IMR-90 (cell line): ENCODE results near the gene CAPN9. TPM values are rescaled to one million over a fixed set of nuclear protein-coding genes. Genes with fewer than 3 reads are reported as not detected.
A peak's percentile ranks its signal among the peaks of the same experiment; 100 is the strongest.

Experiments used
- ATAC-seq: fragments of 200-7000 bp; cut with Tn5 transposase; 2 replicates; pipeline ENCODE4 v1.9.1; 2020; ENCODE audit warnings: low read depth, mild to moderate bottlenecking, moderate library complexity
- BruUV-seq: library from RNA; stranded (reverse); fragments of 400-500 nt; replicated peaks from 2 replicates; lab custom pipeline; 2021; lab: Mats Ljungman, UMichigan
- CTCF ChIA-PET: fragments of 300-600 bp; formaldehyde crosslinking; extraction: SDS; loops from one replicate; lab custom pipeline; 2021; ENCODE audit warnings: antibody characterized with exemption; lab: Yijun Ruan, JAX
- POLR2A ChIA-PET: fragments of 300-600 bp; sonication (Branson Sonifier 250); formaldehyde crosslinking; loops from one replicate; lab custom pipeline; 2022; ENCODE audit warnings: antibody characterized with exemption; ENCODE audit not compliant: unreplicated experiment; lab: Charles Lee
- DNase-seq: peaks from one replicate; pipeline ENCODE4 v3.0.0; 2013
- H2AFZ ChIP-seq: replicated peaks from 2 replicates; pipeline ENCODE3; 2013; ENCODE audit warnings: low read length, mild to moderate bottlenecking; ENCODE audit not compliant: poor library complexity
- H2AK5ac ChIP-seq: 2 replicates; pipeline ENCODE4 v1.6.1; 2013; ENCODE audit warnings: low read depth, low read length, inconsistent platforms
- H2AK9ac ChIP-seq: replicated peaks from 2 replicates; pipeline ENCODE3; 2013; ENCODE audit warnings: mild to moderate bottlenecking, low read depth, low read length, moderate library complexity; ENCODE audit not compliant: poor library complexity
- H2BK120ac ChIP-seq: 2 replicates; pipeline ENCODE4 v1.6.1; 2013; ENCODE audit warnings: low read depth, low read length, inconsistent platforms
- H2BK15ac ChIP-seq: 3 replicates; pipeline ENCODE4 v1.6.1; 2013; ENCODE audit warnings: low read depth, low read length, inconsistent platforms
- H2BK20ac ChIP-seq: 2 replicates; pipeline ENCODE4 v1.6.1; 2013; ENCODE audit warnings: low read depth, mild to moderate bottlenecking, inconsistent platforms, low read length, moderate library complexity
- H2BK5ac ChIP-seq: 2 replicates; pipeline ENCODE4 v1.6.1; 2013; ENCODE audit warnings: mild to moderate bottlenecking, low read depth, low read length, inconsistent platforms; ENCODE audit not compliant: poor library complexity, severe bottlenecking
- H3K14ac ChIP-seq: replicated peaks from 2 replicates; pipeline ENCODE4 v1.6.1; 2013; ENCODE audit warnings: low read depth, low read length, inconsistent platforms
- H3K18ac ChIP-seq: 2 replicates; pipeline ENCODE4 v1.6.1; 2013; ENCODE audit warnings: low read depth, low read length, control low read depth
- H3K23ac ChIP-seq: 2 replicates; pipeline ENCODE4 v1.6.1; 2013; ENCODE audit warnings: low read depth, low read length, inconsistent platforms
- H3K27ac ChIP-seq: 2 replicates; pipeline ENCODE4 v1.5.1; 2013; ENCODE audit warnings: mild to moderate bottlenecking, control low read depth, low read length; ENCODE audit not compliant: insufficient read depth
- H3K27me3 ChIP-seq: 2 replicates; pipeline ENCODE4 v1.6.1; 2013; ENCODE audit warnings: low read length; ENCODE audit not compliant: control insufficient read depth, insufficient read depth
- H3K36me3 ChIP-seq: 2 replicates; pipeline ENCODE4 v1.6.1; 2013; ENCODE audit warnings: low read length, mixed read lengths; ENCODE audit not compliant: control insufficient read depth, insufficient read depth
- H3K4ac ChIP-seq: 2 replicates; pipeline ENCODE4 v1.6.1; 2013; ENCODE audit warnings: low read depth, low read length, inconsistent platforms
- H3K4me1 ChIP-seq: 2 replicates; pipeline ENCODE4 v1.6.1; 2013; ENCODE audit warnings: low read length, mixed read lengths; ENCODE audit not compliant: control insufficient read depth, insufficient read depth
- H3K4me2 ChIP-seq: 2 replicates; pipeline ENCODE4 v1.6.1; 2013; ENCODE audit warnings: low read depth, mild to moderate bottlenecking, control low read depth, low read length, moderate library complexity
- H3K4me3 ChIP-seq: 2 replicates; pipeline ENCODE4 v1.5.1; 2013; ENCODE audit warnings: low read depth, mild to moderate bottlenecking, control low read depth, low read length, moderate library complexity; ENCODE audit not compliant: insufficient read depth
- H3K56ac ChIP-seq: 2 replicates; pipeline ENCODE4 v1.6.1; 2013; ENCODE audit warnings: low read length, inconsistent platforms; ENCODE audit not compliant: insufficient read depth; ENCODE audit errors: extremely low read depth
- H3K79me1 ChIP-seq, 2 experiments: 2 replicates each; pipeline ENCODE4 v1.6.1; 2013; ENCODE audit warnings: low read length in 2 of 2, inconsistent platforms in 1 of 2, low read depth in 1 of 2
- H3K9ac ChIP-seq: 2 replicates; pipeline ENCODE4 v1.6.1; 2013; ENCODE audit warnings: low read depth, low read length, control low read depth
- H3K9me1 ChIP-seq: 2 replicates; pipeline ENCODE4 v1.6.1; 2013; ENCODE audit warnings: low read length, inconsistent platforms; ENCODE audit not compliant: insufficient read depth
- H3K9me3 ChIP-seq: 2 replicates; pipeline ENCODE4 v1.6.1; 2013; ENCODE audit warnings: low read length; ENCODE audit not compliant: control insufficient read depth, insufficient read depth
- H4K20me1 ChIP-seq: 2 replicates; pipeline ENCODE4 v1.6.1; 2013; ENCODE audit warnings: low read length, inconsistent platforms; ENCODE audit not compliant: insufficient read depth
- H4K5ac ChIP-seq: 2 replicates; pipeline ENCODE4 v1.6.1; 2013; ENCODE audit warnings: mild to moderate bottlenecking, low read depth, low read length, control low read depth
- H4K8ac ChIP-seq, 2 experiments: 2 replicates each; pipeline ENCODE4 v1.6.1; 2013; ENCODE audit warnings: low read depth in 2 of 2, low read length in 2 of 2, control low read depth in 1 of 2, inconsistent platforms in 1 of 2
- H4K91ac ChIP-seq: 2 replicates; pipeline ENCODE4 v1.6.1; 2013; ENCODE audit warnings: low read depth, low read length, inconsistent platforms; ENCODE audit not compliant: insufficient read depth
- BHLHE40 ChIP-seq: fragments of 150-350 bp; IDR thresholded peaks from 2 replicates; pipeline ENCODE4 v1.6.1; 2016; ENCODE audit warnings: mild to moderate bottlenecking, low read depth, low read length
- CEBPB ChIP-seq: IDR thresholded peaks from 2 replicates; pipeline ENCODE4 v1.6.1; 2012; ENCODE audit warnings: low read depth, low read length, improper control_type of control experiment
- CHD1 ChIP-seq: IDR thresholded peaks from 2 replicates; pipeline ENCODE4 v1.6.1; 2012; ENCODE audit warnings: low read depth, low read length, improper control_type of control experiment
- FOS ChIP-seq: fragments of 150-350 bp; IDR thresholded peaks from 2 replicates; pipeline ENCODE4 v1.6.1; 2016; ENCODE audit warnings: low read depth, low read length
- MAFK ChIP-seq: IDR thresholded peaks from 2 replicates; pipeline ENCODE4 v1.6.1; 2012; ENCODE audit warnings: low read depth, low read length, improper control_type of control experiment
- MAZ ChIP-seq: IDR thresholded peaks from 2 replicates; pipeline ENCODE4 v1.6.1; 2012; ENCODE audit warnings: low read depth, mild to moderate bottlenecking, low read length, improper control_type of control experiment, moderate library complexity, borderline replicate concordance
- MXI1 ChIP-seq: IDR thresholded peaks from 2 replicates; pipeline ENCODE4 v1.6.1; 2012; ENCODE audit warnings: low read depth, mild to moderate bottlenecking, low read length, moderate library complexity, borderline replicate concordance
- NFE2L2 ChIP-seq: fragments of 150-350 bp; IDR thresholded peaks from 2 replicates; pipeline ENCODE4 v1.6.1; 2016; ENCODE audit warnings: low read depth, mild to moderate bottlenecking, low read length
- POLR2A ChIP-seq: IDR thresholded peaks from 2 replicates; pipeline ENCODE4 v1.6.1; 2012; ENCODE audit warnings: mild to moderate bottlenecking, low read depth, low read length
- RAD21 ChIP-seq: IDR thresholded peaks from 2 replicates; pipeline ENCODE4 v1.6.1; 2012; ENCODE audit warnings: low read length, improper control_type of control experiment
- RCOR1 ChIP-seq: IDR thresholded peaks from 2 replicates; pipeline ENCODE4 v1.6.1; 2012; ENCODE audit warnings: mild to moderate bottlenecking, low read length, improper control_type of control experiment; ENCODE audit not compliant: insufficient replicate concordance
- RFX5 ChIP-seq: IDR thresholded peaks from 2 replicates; pipeline ENCODE4 v1.8.0; 2012; ENCODE audit warnings: low read depth, mild to moderate bottlenecking, low read length, moderate library complexity
- SMC3 ChIP-seq: fragments of 150-350 bp; IDR thresholded peaks from 2 replicates; pipeline ENCODE4 v1.6.1; 2016; ENCODE audit warnings: low read depth, mild to moderate bottlenecking, antibody characterized with exemption, low read length, moderate library complexity
- whole genome bisulfite sequencing, 2 experiments: methylation state at CpG; one replicate each; pipeline versions ENCODE4 v1.1.5 to v1.1.7; 2013; ENCODE audit warnings: missing lambda C conversion rate in 2 of 2; ENCODE audit not compliant: insufficient read length in 1 of 2; ENCODE audit errors: extremely low coverage in 2 of 2; 5-methylcytosine and 5-hydroxymethylcytosine counted together
- dilution Hi-C: fragments of 300-500 bp; cut with HindIII; formaldehyde crosslinking; loops from one replicate; pipeline ENCODE4 v1.14.3; 2018; ENCODE audit warnings: low sequenced_read_pairs; ENCODE audit not compliant: unreplicated experiment
- in situ Hi-C: fragments of 300-500 bp; cut with MboI; formaldehyde crosslinking; loops from 3 replicates; pipeline ENCODE4 v1.14.3; 2019; ENCODE audit warnings: low sequenced_read_pairs, inconsistent platforms, mixed read lengths
- intact Hi-C: fragments of 100-400 bp; cut with micrococcal nuclease; formaldehyde crosslinking; loops from 2 replicates; pipeline ENCODE4 v1.10.0; 2022
- polyA plus RNA-seq, 3 experiments: library from polyadenylated mRNA; depleted of rRNA; stranded (reverse); fragments of >200 nt; gene quantifications; 2 replicates each; pipeline ENCODE4 v1.2.3, GENCODE V29; 2012; ENCODE audit warnings: low replicate concordance in 1 of 3
- total RNA-seq: library from RNA; depleted of rRNA; stranded (reverse); fragments of >200 nt; gene quantifications from 2 replicates; pipeline ENCODE4 v1.2.3, GENCODE V29; 2012
- TF ChIP-seq, protein P1 (sequence below): fragments of 150-350 bp; IDR thresholded peaks from 2 replicates; pipeline ENCODE4 v1.6.1; 2016; ENCODE audit warnings: low read depth, mild to moderate bottlenecking, low read length, moderate library complexity, borderline replicate concordance
- TF ChIP-seq, protein P2 (sequence below): fragments of 150-350 bp; IDR thresholded peaks from 2 replicates; pipeline ENCODE4 v1.6.1; 2017; ENCODE audit warnings: mild to moderate bottlenecking, antibody characterized with exemption, low read length, low read depth
- TF ChIP-seq, protein P3 (sequence below): conservative IDR thresholded peaks from 2 replicates; pipeline ENCODE4 v1.5.1; 2012; ENCODE audit warnings: mild to moderate bottlenecking, low read depth, low read length, improper control_type of control experiment

Gene CAPN9
- total and polyA plus RNA-seq, 2 of the 4 experiments (the other 2 are of a cell fraction): not detected

DNA sequence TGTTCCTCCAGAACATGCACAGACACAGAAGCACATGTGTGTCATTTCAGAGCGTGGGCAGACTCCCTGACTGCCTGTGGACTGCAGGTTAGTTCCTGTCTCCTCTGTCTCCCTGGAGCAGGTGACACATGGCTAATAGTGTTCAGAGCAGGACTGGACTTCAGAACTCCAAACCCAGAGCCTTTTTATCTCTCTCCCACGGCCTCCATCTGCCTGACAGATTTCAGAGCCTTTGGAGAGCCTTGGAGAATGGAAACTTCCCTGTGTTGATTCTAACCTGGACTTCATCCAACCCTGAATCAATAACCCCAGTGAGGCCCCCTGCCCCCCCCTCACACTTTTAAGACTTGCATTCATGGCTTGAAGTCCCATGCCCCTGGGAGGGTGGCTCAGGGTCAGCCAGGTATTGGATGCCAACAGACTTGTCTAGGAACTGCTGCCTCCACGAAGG is 76.8 kb downstream of the CAPN9 start:
- BruUV-seq: no TSS peak
- Histone ChIP-seq H4K91ac (no peak overlapping the region), H2BK20ac (no peak overlapping the region), H2AK5ac (peak overlapping the region; percentile 88), H3K36me3 (no peaks in the 10 kb centered on the region), H3K4me3 (no peak overlapping the region), H3K9me1 (peaks cover 26% of the 10 kb centered on the region; the same call in 1 of the 2 replicates), H3K27ac (no peak overlapping the region), H4K20me1 (peaks cover 5% of the 10 kb centered on the region; the same call in 1 of the 2 replicates), H2AFZ (no peak overlapping the region), H3K9me3 (no peaks in the 10 kb centered on the region), H3K4me1 (peaks cover 24% of the 10 kb centered on the region), H3K18ac (0 out of 2 replicates have a peak overlapping the region, but pooled peaks have one; percentile 4), H2BK15ac (no peak overlapping the region), H3K4ac (peak overlapping the region; percentile 43; the same call in 1 of the 2 replicates), H3K9ac (no peak overlapping the region), H2BK120ac (peak overlapping the region; percentile 23; the same call in 1 of the 2 replicates), H4K8ac (no peak overlapping the region), H3K79me1 (no peaks in the 10 kb centered on the region; a peak in 1 of 4 replicates), H3K14ac (no peak overlapping the region), H2BK5ac (no peak overlapping the region), H2AK9ac (no peak overlapping the region), H3K23ac (no peak overlapping the region; the same call in 1 of the 2 replicates), H4K5ac (no peak overlapping the region), H3K4me2 (no peak overlapping the region), H3K27me3 (no peaks in the 10 kb centered on the region), H3K56ac (no peak overlapping the region)
- ATAC-seq (no peak), DNase-seq (no peak)
- ChIA-PET POLR2A (no interaction called here), CTCF (no interaction called here)
- dilution Hi-C loops: no loop called here
- intact Hi-C loops: no loop called here
- 70% methylated on average over 2 of the region's 3 CpGs; no CpG with 5 or more reads in 1 of the 2 experiments for WGBS, 2 experiments
- TF ChIP-seq CEBPB: no peak
- TF ChIP-seq, protein P1, sequence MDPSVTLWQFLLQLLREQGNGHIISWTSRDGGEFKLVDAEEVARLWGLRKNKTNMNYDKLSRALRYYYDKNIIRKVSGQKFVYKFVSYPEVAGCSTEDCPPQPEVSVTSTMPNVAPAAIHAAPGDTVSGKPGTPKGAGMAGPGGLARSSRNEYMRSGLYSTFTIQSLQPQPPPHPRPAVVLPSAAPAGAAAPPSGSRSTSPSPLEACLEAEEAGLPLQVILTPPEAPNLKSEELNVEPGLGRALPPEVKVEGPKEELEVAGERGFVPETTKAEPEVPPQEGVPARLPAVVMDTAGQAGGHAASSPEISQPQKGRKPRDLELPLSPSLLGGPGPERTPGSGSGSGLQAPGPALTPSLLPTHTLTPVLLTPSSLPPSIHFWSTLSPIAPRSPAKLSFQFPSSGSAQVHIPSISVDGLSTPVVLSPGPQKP: no peak
- no peak for TF ChIP-seq MXI1
- TF ChIP-seq NFE2L2: no peak
- TF ChIP-seq SMC3: no peak
- no peak for TF ChIP-seq RFX5
- TF ChIP-seq, protein P2, sequence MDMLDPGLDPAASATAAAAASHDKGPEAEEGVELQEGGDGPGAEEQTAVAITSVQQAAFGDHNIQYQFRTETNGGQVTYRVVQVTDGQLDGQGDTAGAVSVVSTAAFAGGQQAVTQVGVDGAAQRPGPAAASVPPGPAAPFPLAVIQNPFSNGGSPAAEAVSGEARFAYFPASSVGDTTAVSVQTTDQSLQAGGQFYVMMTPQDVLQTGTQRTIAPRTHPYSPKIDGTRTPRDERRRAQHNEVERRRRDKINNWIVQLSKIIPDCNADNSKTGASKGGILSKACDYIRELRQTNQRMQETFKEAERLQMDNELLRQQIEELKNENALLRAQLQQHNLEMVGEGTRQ: no peak
- no peak for TF ChIP-seq RAD21
- no peak for TF ChIP-seq BHLHE40
- TF ChIP-seq, protein P3, sequence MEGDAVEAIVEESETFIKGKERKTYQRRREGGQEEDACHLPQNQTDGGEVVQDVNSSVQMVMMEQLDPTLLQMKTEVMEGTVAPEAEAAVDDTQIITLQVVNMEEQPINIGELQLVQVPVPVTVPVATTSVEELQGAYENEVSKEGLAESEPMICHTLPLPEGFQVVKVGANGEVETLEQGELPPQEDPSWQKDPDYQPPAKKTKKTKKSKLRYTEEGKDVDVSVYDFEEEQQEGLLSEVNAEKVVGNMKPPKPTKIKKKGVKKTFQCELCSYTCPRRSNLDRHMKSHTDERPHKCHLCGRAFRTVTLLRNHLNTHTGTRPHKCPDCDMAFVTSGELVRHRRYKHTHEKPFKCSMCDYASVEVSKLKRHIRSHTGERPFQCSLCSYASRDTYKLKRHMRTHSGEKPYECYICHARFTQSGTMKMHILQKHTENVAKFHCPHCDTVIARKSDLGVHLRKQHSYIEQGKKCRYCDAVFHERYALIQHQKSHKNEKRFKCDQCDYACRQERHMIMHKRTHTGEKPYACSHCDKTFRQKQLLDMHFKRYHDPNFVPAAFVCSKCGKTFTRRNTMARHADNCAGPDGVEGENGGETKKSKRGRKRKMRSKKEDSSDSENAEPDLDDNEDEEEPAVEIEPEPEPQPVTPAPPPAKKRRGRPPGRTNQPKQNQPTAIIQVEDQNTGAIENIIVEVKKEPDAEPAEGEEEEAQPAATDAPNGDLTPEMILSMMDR: no peak
- TF ChIP-seq CHD1: no peak
- no peak for TF ChIP-seq FOS
- no peak for TF ChIP-seq POLR2A
- no peak for TF ChIP-seq RCOR1
- TF ChIP-seq MAZ: no peak
- TF ChIP-seq MAFK: no peak
- in situ Hi-C loops: no loop called here
